IMR-90 (cell line): ENCODE data around the gene UBASH3B. TPM values are rescaled to one million over a fixed set of nuclear protein-coding genes. Genes with fewer than 3 reads are reported as not detected.

Source experiments
- ATAC-seq: fragments of 200-7000 bp; cut with Tn5 transposase; 2 replicates; pipeline ENCODE4 v1.9.1; 2020; ENCODE audit warnings: low read depth, mild to moderate bottlenecking, moderate library complexity
- BruUV-seq: library from RNA; stranded (reverse); fragments of 400-500 nt; replicated peaks from 2 replicates; lab custom pipeline; 2021; lab: Mats Ljungman, UMichigan
- CTCF ChIA-PET: fragments of 300-600 bp; formaldehyde crosslinking; extraction: SDS; loops from one replicate; lab custom pipeline; 2021; ENCODE audit warnings: antibody characterized with exemption; lab: Yijun Ruan, JAX
- POLR2A ChIA-PET: fragments of 300-600 bp; sonication (Branson Sonifier 250); formaldehyde crosslinking; loops from one replicate; lab custom pipeline; 2022; ENCODE audit warnings: antibody characterized with exemption; ENCODE audit not compliant: unreplicated experiment; lab: Charles Lee
- DNase-seq: peaks from one replicate; pipeline ENCODE4 v3.0.0; 2013
- H2AFZ ChIP-seq: replicated peaks from 2 replicates; pipeline ENCODE3; 2013; ENCODE audit warnings: low read length, mild to moderate bottlenecking; ENCODE audit not compliant: poor library complexity
- H2AK5ac ChIP-seq: 2 replicates; pipeline ENCODE4 v1.6.1; 2013; ENCODE audit warnings: low read depth, low read length, inconsistent platforms
- H2AK9ac ChIP-seq: replicated peaks from 2 replicates; pipeline ENCODE3; 2013; ENCODE audit warnings: mild to moderate bottlenecking, low read depth, low read length, moderate library complexity; ENCODE audit not compliant: poor library complexity
- H2BK120ac ChIP-seq: 2 replicates; pipeline ENCODE4 v1.6.1; 2013; ENCODE audit warnings: low read depth, low read length, inconsistent platforms
- H2BK15ac ChIP-seq: 3 replicates; pipeline ENCODE4 v1.6.1; 2013; ENCODE audit warnings: low read depth, low read length, inconsistent platforms
- H2BK20ac ChIP-seq: 2 replicates; pipeline ENCODE4 v1.6.1; 2013; ENCODE audit warnings: low read depth, mild to moderate bottlenecking, inconsistent platforms, low read length, moderate library complexity
- H2BK5ac ChIP-seq: 2 replicates; pipeline ENCODE4 v1.6.1; 2013; ENCODE audit warnings: mild to moderate bottlenecking, low read depth, low read length, inconsistent platforms; ENCODE audit not compliant: poor library complexity, severe bottlenecking
- H3K14ac ChIP-seq: replicated peaks from 2 replicates; pipeline ENCODE4 v1.6.1; 2013; ENCODE audit warnings: low read depth, low read length, inconsistent platforms
- H3K18ac ChIP-seq: 2 replicates; pipeline ENCODE4 v1.6.1; 2013; ENCODE audit warnings: low read depth, low read length, control low read depth
- H3K23ac ChIP-seq: 2 replicates; pipeline ENCODE4 v1.6.1; 2013; ENCODE audit warnings: low read depth, low read length, inconsistent platforms
- H3K27ac ChIP-seq: 2 replicates; pipeline ENCODE4 v1.5.1; 2013; ENCODE audit warnings: mild to moderate bottlenecking, control low read depth, low read length; ENCODE audit not compliant: insufficient read depth
- H3K27me3 ChIP-seq: 2 replicates; pipeline ENCODE4 v1.6.1; 2013; ENCODE audit warnings: low read length; ENCODE audit not compliant: control insufficient read depth, insufficient read depth
- H3K36me3 ChIP-seq: 2 replicates; pipeline ENCODE4 v1.6.1; 2013; ENCODE audit warnings: low read length, mixed read lengths; ENCODE audit not compliant: control insufficient read depth, insufficient read depth
- H3K4ac ChIP-seq: 2 replicates; pipeline ENCODE4 v1.6.1; 2013; ENCODE audit warnings: low read depth, low read length, inconsistent platforms
- H3K4me1 ChIP-seq: 2 replicates; pipeline ENCODE4 v1.6.1; 2013; ENCODE audit warnings: low read length, mixed read lengths; ENCODE audit not compliant: control insufficient read depth, insufficient read depth
- H3K4me2 ChIP-seq: 2 replicates; pipeline ENCODE4 v1.6.1; 2013; ENCODE audit warnings: low read depth, mild to moderate bottlenecking, control low read depth, low read length, moderate library complexity
- H3K4me3 ChIP-seq: 2 replicates; pipeline ENCODE4 v1.5.1; 2013; ENCODE audit warnings: low read depth, mild to moderate bottlenecking, control low read depth, low read length, moderate library complexity; ENCODE audit not compliant: insufficient read depth
- H3K56ac ChIP-seq: 2 replicates; pipeline ENCODE4 v1.6.1; 2013; ENCODE audit warnings: low read length, inconsistent platforms; ENCODE audit not compliant: insufficient read depth; ENCODE audit errors: extremely low read depth
- H3K79me1 ChIP-seq, 2 experiments: 2 replicates each; pipeline ENCODE4 v1.6.1; 2013; ENCODE audit warnings: low read length in 2 of 2, inconsistent platforms in 1 of 2, low read depth in 1 of 2
- H3K9ac ChIP-seq: 2 replicates; pipeline ENCODE4 v1.6.1; 2013; ENCODE audit warnings: low read depth, low read length, control low read depth
- H3K9me1 ChIP-seq: 2 replicates; pipeline ENCODE4 v1.6.1; 2013; ENCODE audit warnings: low read length, inconsistent platforms; ENCODE audit not compliant: insufficient read depth
- H3K9me3 ChIP-seq: 2 replicates; pipeline ENCODE4 v1.6.1; 2013; ENCODE audit warnings: low read length; ENCODE audit not compliant: control insufficient read depth, insufficient read depth
- H4K20me1 ChIP-seq: 2 replicates; pipeline ENCODE4 v1.6.1; 2013; ENCODE audit warnings: low read length, inconsistent platforms; ENCODE audit not compliant: insufficient read depth
- H4K5ac ChIP-seq: 2 replicates; pipeline ENCODE4 v1.6.1; 2013; ENCODE audit warnings: mild to moderate bottlenecking, low read depth, low read length, control low read depth
- H4K8ac ChIP-seq, 2 experiments: 2 replicates each; pipeline ENCODE4 v1.6.1; 2013; ENCODE audit warnings: low read depth in 2 of 2, low read length in 2 of 2, control low read depth in 1 of 2, inconsistent platforms in 1 of 2
- H4K91ac ChIP-seq: 2 replicates; pipeline ENCODE4 v1.6.1; 2013; ENCODE audit warnings: low read depth, low read length, inconsistent platforms; ENCODE audit not compliant: insufficient read depth
- BHLHE40 ChIP-seq: fragments of 150-350 bp; IDR thresholded peaks from 2 replicates; pipeline ENCODE4 v1.6.1; 2016; ENCODE audit warnings: mild to moderate bottlenecking, low read depth, low read length
- CEBPB ChIP-seq: IDR thresholded peaks from 2 replicates; pipeline ENCODE4 v1.6.1; 2012; ENCODE audit warnings: low read depth, low read length, improper control_type of control experiment
- FOS ChIP-seq: fragments of 150-350 bp; IDR thresholded peaks from 2 replicates; pipeline ENCODE4 v1.6.1; 2016; ENCODE audit warnings: low read depth, low read length
- MAFK ChIP-seq: IDR thresholded peaks from 2 replicates; pipeline ENCODE4 v1.6.1; 2012; ENCODE audit warnings: low read depth, low read length, improper control_type of control experiment
- MAZ ChIP-seq: IDR thresholded peaks from 2 replicates; pipeline ENCODE4 v1.6.1; 2012; ENCODE audit warnings: low read depth, mild to moderate bottlenecking, low read length, improper control_type of control experiment, moderate library complexity, borderline replicate concordance
- MXI1 ChIP-seq: IDR thresholded peaks from 2 replicates; pipeline ENCODE4 v1.6.1; 2012; ENCODE audit warnings: low read depth, mild to moderate bottlenecking, low read length, moderate library complexity, borderline replicate concordance
- NFE2L2 ChIP-seq: fragments of 150-350 bp; IDR thresholded peaks from 2 replicates; pipeline ENCODE4 v1.6.1; 2016; ENCODE audit warnings: low read depth, mild to moderate bottlenecking, low read length
- POLR2A ChIP-seq: IDR thresholded peaks from 2 replicates; pipeline ENCODE4 v1.6.1; 2012; ENCODE audit warnings: mild to moderate bottlenecking, low read depth, low read length
- RAD21 ChIP-seq: IDR thresholded peaks from 2 replicates; pipeline ENCODE4 v1.6.1; 2012; ENCODE audit warnings: low read length, improper control_type of control experiment
- RCOR1 ChIP-seq: IDR thresholded peaks from 2 replicates; pipeline ENCODE4 v1.6.1; 2012; ENCODE audit warnings: mild to moderate bottlenecking, low read length, improper control_type of control experiment; ENCODE audit not compliant: insufficient replicate concordance
- RFX5 ChIP-seq: IDR thresholded peaks from 2 replicates; pipeline ENCODE4 v1.8.0; 2012; ENCODE audit warnings: low read depth, mild to moderate bottlenecking, low read length, moderate library complexity
- SMC3 ChIP-seq: fragments of 150-350 bp; IDR thresholded peaks from 2 replicates; pipeline ENCODE4 v1.6.1; 2016; ENCODE audit warnings: low read depth, mild to moderate bottlenecking, antibody characterized with exemption, low read length, moderate library complexity
- WGBS, 2 experiments: methylation state at CpG; one replicate each; pipeline versions ENCODE4 v1.1.5 to v1.1.7; 2013; ENCODE audit warnings: missing lambda C conversion rate in 2 of 2; ENCODE audit not compliant: insufficient read length in 1 of 2; ENCODE audit errors: extremely low coverage in 2 of 2; 5-methylcytosine and 5-hydroxymethylcytosine counted together
- dilution Hi-C: fragments of 300-500 bp; cut with HindIII; formaldehyde crosslinking; loops from one replicate; pipeline ENCODE4 v1.14.3; 2018; ENCODE audit warnings: low sequenced_read_pairs; ENCODE audit not compliant: unreplicated experiment
- in situ Hi-C: fragments of 300-500 bp; cut with MboI; formaldehyde crosslinking; loops from 3 replicates; pipeline ENCODE4 v1.14.3; 2019; ENCODE audit warnings: low sequenced_read_pairs, inconsistent platforms, mixed read lengths
- intact Hi-C: fragments of 100-400 bp; cut with micrococcal nuclease; formaldehyde crosslinking; loops from 2 replicates; pipeline ENCODE4 v1.10.0; 2022
- polyA plus RNA-seq, 3 experiments: library from polyadenylated mRNA; depleted of rRNA; stranded (reverse); fragments of >200 nt; gene quantifications; 2 replicates each; pipeline ENCODE4 v1.2.3, GENCODE V29; 2012; ENCODE audit warnings: low replicate concordance in 1 of 3
- total RNA-seq: library from RNA; depleted of rRNA; stranded (reverse); fragments of >200 nt; gene quantifications from 2 replicates; pipeline ENCODE4 v1.2.3, GENCODE V29; 2012
- TF ChIP-seq, protein P1 (sequence below): fragments of 150-350 bp; IDR thresholded peaks from 2 replicates; pipeline ENCODE4 v1.6.1; 2016; ENCODE audit warnings: low read depth, mild to moderate bottlenecking, low read length, moderate library complexity, borderline replicate concordance

UBASH3B gene
- total and polyA plus RNA-seq, 2 of the 4 experiments (the other 2 are of a cell fraction), result 27.2 to 48.0 TPM

- no peak for TF ChIP-seq RAD21
- TF ChIP-seq RFX5, result no peak
- TF ChIP-seq POLR2A, result no peak
- TF ChIP-seq FOS, result no peak
These were observed 197.3 kb downstream of the UBASH3B start (continued) for GRCh38 chr11:122852796-122853160.

DNA sequence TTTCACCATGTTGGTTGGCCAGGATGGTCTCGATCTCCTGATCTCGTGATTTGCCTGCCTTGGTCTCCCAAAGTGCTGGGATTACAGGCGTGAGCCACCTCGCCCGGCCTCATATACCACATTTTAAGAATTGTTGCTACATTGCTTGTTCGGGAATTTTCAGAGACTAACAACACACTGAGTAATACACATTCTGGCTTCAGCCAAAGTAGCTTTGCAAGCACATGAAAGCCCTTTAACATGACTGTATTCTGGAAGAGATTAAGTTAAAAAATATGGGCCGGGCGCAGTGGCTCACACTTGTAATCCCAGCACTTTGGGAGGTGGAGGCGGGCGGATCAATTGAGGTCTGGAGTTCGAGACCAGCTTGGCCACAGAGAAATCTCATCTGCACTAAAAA lies 197.7 kb downstream of the UBASH3B start:
- Histone ChIP-seq H3K79me1 (no peaks in the 10 kb centered on the region), H3K9ac (no peak overlapping the region), H2AK9ac (no peak overlapping the region), H2AFZ (no peak overlapping the region), H3K56ac (no peak overlapping the region), H3K4me3 (no peak overlapping the region), H2BK15ac (no peak overlapping the region), H3K4me2 (no peak overlapping the region), H3K27ac (no peak overlapping the region), H3K4ac (no peak overlapping the region), H2BK20ac (no peak overlapping the region), H3K14ac (no peak overlapping the region), H3K18ac (no peak overlapping the region), H3K23ac (no peak overlapping the region), H2AK5ac (no peak overlapping the region), H4K5ac (no peak overlapping the region; the same call in 1 of the 2 replicates), H4K20me1 (no peaks in the 10 kb centered on the region), H3K4me1 (peaks cover 4% of the 10 kb centered on the region), H3K27me3 (no peaks in the 10 kb centered on the region), H3K9me3 (no peaks in the 10 kb centered on the region), H2BK5ac (no peak overlapping the region), H3K9me1 (no peaks in the 10 kb centered on the region), H2BK120ac (no peak overlapping the region), H3K36me3 (no peaks in the 10 kb centered on the region), H4K91ac (no peak overlapping the region), H4K8ac (no peak overlapping the region)
- in situ Hi-C loops (loop anchor here (5.0 to 25.0 kb wide), 3 partner anchors 56 to 409 kb away; no protein-coding TSS in a partner anchor), intact Hi-C loops (loop anchor here (5.0 kb wide), 1 partner anchor 71 kb away; no protein-coding TSS in a partner anchor), dilution Hi-C loops (loop anchor here (25.0 kb wide), 1 partner anchor 184 kb away; no protein-coding TSS in a partner anchor)
- 93% methylated on average over 3 of the region's 11 CpGs; no CpG with 5 or more reads in 1 of the 2 experiments for WGBS, 2 experiments
- ATAC-seq, result no peak
- no TSS peak for BruUV-seq
- CTCF ChIA-PET, result interaction anchor here (1.0 to 4.9 kb wide), 8 partner anchors 19 to 273 kb away, joined by 3 to 39 read pairs (median 4); no protein-coding TSS in a partner anchor
- POLR2A ChIA-PET, result no interaction called here
- no peak for TF ChIP-seq NFE2L2
- no peak for TF ChIP-seq MXI1
- no peak for TF ChIP-seq MAZ
- no peak for TF ChIP-seq SMC3
- TF ChIP-seq RAD21, result no peak
- no peak for TF ChIP-seq FOS
- no peak for TF ChIP-seq RFX5
- TF ChIP-seq BHLHE40, result no peak
- no peak for TF ChIP-seq RCOR1
- no peak for TF ChIP-seq CEBPB
- TF ChIP-seq, protein P1, sequence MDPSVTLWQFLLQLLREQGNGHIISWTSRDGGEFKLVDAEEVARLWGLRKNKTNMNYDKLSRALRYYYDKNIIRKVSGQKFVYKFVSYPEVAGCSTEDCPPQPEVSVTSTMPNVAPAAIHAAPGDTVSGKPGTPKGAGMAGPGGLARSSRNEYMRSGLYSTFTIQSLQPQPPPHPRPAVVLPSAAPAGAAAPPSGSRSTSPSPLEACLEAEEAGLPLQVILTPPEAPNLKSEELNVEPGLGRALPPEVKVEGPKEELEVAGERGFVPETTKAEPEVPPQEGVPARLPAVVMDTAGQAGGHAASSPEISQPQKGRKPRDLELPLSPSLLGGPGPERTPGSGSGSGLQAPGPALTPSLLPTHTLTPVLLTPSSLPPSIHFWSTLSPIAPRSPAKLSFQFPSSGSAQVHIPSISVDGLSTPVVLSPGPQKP, result no peak
- TF ChIP-seq MAFK, result no peak
- peak; percentile 25 for DNase-seq
